Activated CD4-positive, alpha-beta T cell treated with anti-CD3 and anti-CD28 coated beads, Interleukin-10, Interleukin-2, amounts not matched to agents 100 ng/mL and 50 ng/mL, durations not matched to agents 16 hours and 8 hours (primary cell): ENCODE results near the gene DBF4B.

Source experiments
- DNase-seq: peaks from one replicate; pipeline ENCODE4 v3.0.0-alpha.2; 2020

Gene DBF4B

GRCh38 chr17:44778656-44779210 lies 70.3 kb downstream of the DBF4B start:
- no peak for DNase-seq

DNA sequence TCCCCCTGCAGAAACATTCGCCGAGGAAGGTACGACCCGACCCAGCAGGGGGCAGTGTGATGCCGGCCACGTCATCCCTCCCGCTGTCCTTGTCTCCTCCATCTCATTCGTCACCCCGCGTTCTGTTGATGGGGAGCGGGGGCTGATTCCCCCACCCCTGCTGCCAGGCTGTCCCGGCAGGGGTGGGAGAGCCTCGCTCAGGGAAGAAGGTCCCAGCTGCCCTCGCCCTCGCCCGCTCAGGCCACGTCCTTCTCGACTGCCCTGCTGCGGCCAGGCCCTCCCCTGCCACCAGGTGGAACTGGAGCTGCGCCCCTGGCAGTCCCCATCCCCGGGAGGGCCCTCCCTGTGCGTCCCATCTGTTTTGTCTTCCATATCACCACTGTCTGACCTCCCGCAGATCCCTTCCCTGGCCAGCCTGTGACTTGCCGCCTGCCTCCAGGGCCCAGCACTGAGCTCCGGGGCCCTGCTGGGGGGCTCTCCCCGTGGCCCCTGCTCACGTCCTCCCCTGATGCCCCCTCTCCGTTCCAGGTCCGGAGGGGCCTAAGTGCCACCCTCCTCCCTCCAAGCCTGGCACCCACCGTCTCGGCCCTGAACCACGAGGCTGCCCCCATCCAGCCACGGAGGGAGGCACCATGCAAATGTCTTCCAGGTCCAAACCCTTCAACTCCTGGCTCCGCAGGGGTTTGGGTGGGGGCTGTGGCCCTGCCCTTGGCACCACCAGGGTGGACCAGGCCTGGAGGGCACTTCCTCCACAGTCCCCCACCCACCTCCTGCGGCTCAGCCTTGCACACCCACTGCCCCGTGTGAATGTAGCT lies 71.0 kb downstream of the DBF4B start:
- peak; percentile 82 for DNase-seq

GRCh38 chr17:44780161-44780560 lies 71.7 kb downstream of the DBF4B start:
- no peak for DNase-seq

- no peak for DNase-seq
Measured at GRCh38 chr17:44780845-44781480, 72.5 kb downstream of the DBF4B start.

GRCh38 chr17:44781551-44782325 lies 73.3 kb downstream of the DBF4B start:
- no peak for DNase-seq

DNA sequence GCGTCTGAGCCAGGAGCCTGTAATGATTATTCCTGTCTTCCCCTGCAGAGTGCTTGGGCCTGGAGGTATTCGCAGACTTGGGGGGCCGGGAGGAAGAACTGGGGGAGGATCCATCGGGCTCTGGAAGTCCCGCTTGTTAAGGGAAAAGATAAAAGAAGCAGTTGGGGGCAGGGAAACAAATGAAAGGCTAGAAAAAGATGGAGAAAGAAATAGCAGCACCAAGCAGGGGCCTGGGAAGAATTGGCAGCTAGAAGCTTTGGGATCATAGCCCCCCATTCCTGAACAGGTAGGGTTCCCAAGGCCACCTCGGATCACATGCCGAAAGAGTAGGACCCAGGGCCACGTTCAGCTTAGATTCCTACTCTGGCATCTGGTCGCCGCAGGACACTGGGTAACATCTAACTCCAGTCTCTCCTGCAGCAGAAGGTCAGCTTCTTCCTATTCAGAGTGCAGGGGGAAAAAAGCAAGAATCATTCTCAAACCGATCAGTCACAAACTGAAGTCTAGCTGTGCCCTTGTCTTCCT lies 73.9 kb downstream of the DBF4B start:
- DNase-seq, result no peak

GRCh38 chr17:44785921-44786320 lies 77.5 kb downstream of the DBF4B start:
- DNase-seq, result no peak

- no peak for DNase-seq
Measured at GRCh38 chr17:44786551-44787081, 78.2 kb downstream of the DBF4B start.

GRCh38 chr17:44787271-44787940 lies 78.9 kb downstream of the DBF4B start:
- no peak for DNase-seq

DNA sequence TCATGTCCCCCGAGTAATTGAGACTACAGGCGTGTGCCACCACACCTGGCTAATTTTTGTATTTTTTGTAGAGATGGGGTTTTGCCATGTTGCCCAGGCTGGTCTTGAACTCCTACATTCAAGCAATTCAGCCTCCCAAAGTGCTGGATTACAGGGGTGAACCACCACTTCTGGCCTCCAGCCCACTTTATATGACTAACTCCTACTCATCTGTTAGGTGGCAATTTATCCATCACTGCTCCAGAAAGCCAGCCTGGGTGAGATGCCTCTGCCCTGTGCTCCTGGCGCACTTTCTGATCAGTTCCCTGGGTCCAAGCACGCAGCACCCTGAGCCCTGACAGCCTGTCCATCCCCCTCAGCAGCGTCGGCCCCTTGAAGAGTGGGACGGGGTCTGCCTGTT lies 79.7 kb downstream of the DBF4B start:
- DNase-seq, result no peak

GRCh38 chr17:44792276-44792675 lies 83.8 kb downstream of the DBF4B start:
- no peak for DNase-seq

- no peak for DNase-seq
Measured at GRCh38 chr17:44793885-44794842, 85.7 kb downstream of the DBF4B start.

GRCh38 chr17:44794851-44795413 lies 86.5 kb downstream of the DBF4B start:
- no peak for DNase-seq

- no peak for DNase-seq
Measured at GRCh38 chr17:44795421-44795820, 87.0 kb downstream of the DBF4B start.

DNA sequence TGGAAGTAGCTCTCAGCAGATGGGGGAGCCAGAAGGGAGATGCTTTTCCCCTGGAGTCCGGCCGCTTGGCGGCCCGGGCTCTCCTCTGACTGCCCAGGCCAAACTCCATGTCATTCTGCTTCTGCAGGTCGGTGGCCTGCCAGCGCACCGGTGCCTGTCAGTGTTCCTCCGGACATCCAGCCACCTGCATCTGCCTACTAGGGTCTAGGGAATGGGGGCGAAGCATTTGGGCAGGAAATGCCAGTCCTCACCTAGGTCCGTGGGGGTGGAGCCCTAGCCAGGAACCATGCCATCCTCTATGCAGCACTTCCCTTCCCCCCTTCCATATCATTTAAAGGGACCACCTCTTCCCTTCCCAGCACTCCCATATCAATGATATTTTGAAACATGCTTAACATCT lies 87.5 kb downstream of the DBF4B start:
- DNase-seq, result no peak

DNA sequence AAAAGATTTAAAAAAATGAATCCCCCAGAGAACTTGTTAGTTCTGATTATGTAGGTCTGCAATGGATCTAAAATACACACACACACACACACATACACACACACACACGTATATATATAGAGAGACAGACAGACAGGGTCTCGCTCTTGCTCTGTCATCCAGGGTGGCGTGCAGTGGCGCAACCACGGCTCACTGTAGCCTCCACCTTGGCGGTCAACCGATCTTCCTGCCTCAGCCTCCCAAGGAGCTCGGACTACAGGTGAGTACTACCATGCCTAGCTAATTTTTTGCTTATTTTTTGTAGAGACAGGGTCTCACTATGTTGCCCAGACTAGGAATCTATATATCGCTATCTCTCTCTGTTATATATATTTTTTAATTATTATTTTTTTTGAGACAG lies 88.3 kb downstream of the DBF4B start:
- DNase-seq, result no peak

GRCh38 chr17:44797802-44798201 lies 89.3 kb downstream of the DBF4B start:
- DNase-seq, result no peak

DNA sequence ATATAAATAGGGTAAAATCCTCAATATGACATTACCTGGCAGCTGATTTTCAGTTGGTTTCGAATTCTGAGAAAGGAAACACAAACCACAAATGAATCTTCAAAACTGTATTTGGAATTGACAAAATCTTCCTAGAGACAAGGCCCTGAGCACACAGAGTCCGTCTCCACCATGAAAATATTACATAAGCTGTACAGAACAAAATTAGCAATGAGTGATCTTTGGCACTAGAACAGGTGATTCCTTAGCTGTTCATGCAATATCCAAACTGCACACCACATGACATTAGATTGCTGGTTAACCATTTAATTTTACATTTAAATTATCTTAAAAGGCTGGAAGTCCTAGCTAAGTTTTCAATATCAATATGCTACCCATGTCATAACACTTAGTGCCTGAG lies 89.9 kb downstream of the DBF4B start:
- no peak for DNase-seq
